ENCODE data around the gene B3GNT8. TPM values are rescaled to one million over a fixed set of nuclear protein-coding genes. Genes with fewer than 3 reads are reported as not detected.

Gene B3GNT8
- total and polyA plus RNA-seq, 4 donors = 0.50 to 7.8 (median 1.8) TPM

- no peak overlapping the region for H3K27ac ChIP-seq (ENCODE audit: low read depth, low read length)
- no peaks in the 10 kb centered on the region for H3K9me3 ChIP-seq (ENCODE audit: control insufficient read depth, insufficient read depth, low read length)
- 27% methylated on average over 9 of the region's 9 CpGs for WGBS (ENCODE audit: insufficient coverage)
- H3K36me3 ChIP-seq (ENCODE audit: control insufficient read depth, insufficient read depth, low read length) = peaks cover 22% of the 10 kb centered on the region
- peaks cover 41% of the 10 kb centered on the region for H3K4me1 ChIP-seq (ENCODE audit: control insufficient read depth, insufficient read depth, low read length)
- H3K27me3 ChIP-seq (ENCODE audit: control insufficient read depth, insufficient read depth, low read length) = no peaks in the 10 kb centered on the region
- H3K4me3 ChIP-seq (ENCODE audit: low read depth, low read length) = no peak overlapping the region
- DNase-seq (ENCODE audit: low read depth in 4 of 6, low spot score in 6 of 6) = peak in 1 of 6 donors; percentile 9
Observed at GRCh38 chr19:41377977-41378709, 49.0 kb downstream of the B3GNT8 start.

- Histone ChIP-seq H3K36me3 (ENCODE audit: control insufficient read depth, insufficient read depth, low read length) (peaks cover 13% of the 10 kb centered on the region), H3K4me1 (ENCODE audit: control insufficient read depth, insufficient read depth, low read length) (peaks cover 41% of the 10 kb centered on the region), H3K27me3 (ENCODE audit: control insufficient read depth, insufficient read depth, low read length) (no peaks in the 10 kb centered on the region), H3K27ac (ENCODE audit: low read depth, low read length) (no peak overlapping the region), H3K9me3 (ENCODE audit: control insufficient read depth, insufficient read depth, low read length) (no peaks in the 10 kb centered on the region), H3K4me3 (ENCODE audit: low read depth, low read length) (peak overlapping the region; percentile 35)
- no peak for DNase-seq (ENCODE audit: low read depth in 4 of 6, low spot score in 6 of 6)
- 46% methylated on average over 8 of the region's 8 CpGs for WGBS (ENCODE audit: insufficient coverage)
Observed at GRCh38 chr19:41376998-41377365, 50.2 kb downstream of the B3GNT8 start.

DNA sequence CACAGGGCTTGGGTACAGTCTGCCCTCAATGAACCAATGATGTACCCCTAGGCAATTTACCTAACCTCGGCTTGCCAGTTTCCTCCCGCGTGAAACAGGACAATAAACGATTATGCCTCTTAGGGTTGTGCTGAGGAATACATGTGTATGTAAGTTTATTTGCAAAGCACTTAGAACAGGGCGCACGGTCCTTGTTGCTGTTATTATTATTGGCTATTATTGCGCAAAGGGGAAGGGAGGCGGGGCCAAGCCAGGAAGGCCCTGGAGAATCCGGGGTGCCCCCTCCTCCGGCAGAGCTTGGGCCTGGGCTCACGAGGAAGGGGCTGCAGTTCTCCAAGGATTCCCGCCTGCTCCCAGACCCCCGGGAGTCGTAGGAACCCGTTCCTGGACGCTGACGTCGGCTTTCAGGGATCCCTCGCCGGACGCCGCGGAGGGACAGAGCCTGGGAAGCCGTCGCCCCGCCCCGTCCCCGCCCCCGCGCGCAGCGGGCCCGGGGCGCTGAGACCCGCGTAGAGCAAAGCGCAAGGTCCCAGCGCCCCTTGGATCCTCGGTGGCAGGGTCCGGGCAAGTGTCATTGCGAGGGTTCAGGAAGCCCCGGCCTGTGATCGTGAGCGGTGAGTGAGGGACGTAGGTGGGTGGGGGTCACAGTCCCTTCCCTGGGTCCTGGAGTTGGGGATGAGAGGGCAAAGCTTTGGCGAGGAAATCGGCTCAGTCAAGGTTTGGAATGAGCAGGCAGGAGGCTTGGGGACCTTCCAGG lies 50.8 kb downstream of the B3GNT8 start, which contains the start of gene TMEM91:
Gene TMEM91 (plus strand): TSS at position 293 of the 757 bp plus-strand sequence. CDS start 1,777 bp downstream, outside the sequence.
- peak in 2 of 6 donors; percentile 68 to 75 for DNase-seq (ENCODE audit: low read depth in 4 of 6, low spot score in 6 of 6)
- WGBS (ENCODE audit: insufficient coverage) = 1% methylated on average over 43 of the region's 47 CpGs
- Histone ChIP-seq H3K9me3 (ENCODE audit: control insufficient read depth, insufficient read depth, low read length) (no peaks in the 10 kb centered on the region), H3K27me3 (ENCODE audit: control insufficient read depth, insufficient read depth, low read length) (no peaks in the 10 kb centered on the region), H3K36me3 (ENCODE audit: control insufficient read depth, insufficient read depth, low read length) (peaks cover 8% of the 10 kb centered on the region), H3K27ac (ENCODE audit: low read depth, low read length) (no peak within 1 kb of the TSS), H3K4me1 (ENCODE audit: control insufficient read depth, insufficient read depth, low read length) (peaks cover 41% of the 10 kb centered on the region), H3K4me3 (ENCODE audit: low read depth, low read length) (peak within 1 kb of the TSS; percentile 35)

Small RNA genes lying within 50 kb of the gene (small RNA-seq; reads per million reads assigned to genes)
- not detected for gene RF00017 (ENCODE audit: low replicate concordance)

Other genes with a start within 250 kb of the B3GNT8 start
- 1 to 10 TPM in 1 of 2 donors, under 1 TPM in 1; 0.44 to 3.2 TPM for gene CYP2S1, start 234.2 kb downstream of the B3GNT8 start, total RNA-seq
- 1 to 10 TPM; 3.8 to 4.8 TPM for gene CYP2S1, start 234.2 kb downstream of the B3GNT8 start, polyA plus RNA-seq (ENCODE audit: insufficient read length in 2 of 2)
- 10 to 100 TPM; 26.5 to 44.1 TPM for gene AXL, start 208.2 kb downstream of the B3GNT8 start, total RNA-seq
- gene AXL, start 208.2 kb downstream of the B3GNT8 start, polyA plus RNA-seq (ENCODE audit: insufficient read length in 2 of 2) = 10 to 100 TPM; 23.7 to 24.8 TPM
- 10 to 100 TPM; 64.3 to 99.3 TPM for gene HNRNPUL1, start 163.0 kb downstream of the B3GNT8 start, total RNA-seq
- gene HNRNPUL1, start 163.0 kb downstream of the B3GNT8 start, polyA plus RNA-seq (ENCODE audit: insufficient read length in 2 of 2) = 100 to 1,000 TPM; 172 to 190 TPM
- gene CCDC97, start 117.2 kb downstream of the B3GNT8 start, total RNA-seq = 10 to 100 TPM in 1 of 2 donors, 1 to 10 TPM in 1; 8.8 to 16.9 TPM
- gene CCDC97, start 117.2 kb downstream of the B3GNT8 start, polyA plus RNA-seq (ENCODE audit: insufficient read length in 2 of 2) = 10 to 100 TPM; 36.3 to 37.6 TPM
- gene TGFB1, start 73.5 kb downstream of the B3GNT8 start, total RNA-seq = 1 to 10 TPM; 6.6 to 7.4 TPM
- 10 to 100 TPM; 30.1 to 31.5 TPM for gene TGFB1, start 73.5 kb downstream of the B3GNT8 start, polyA plus RNA-seq (ENCODE audit: insufficient read length in 2 of 2)
- gene B9D2, start 63.2 kb downstream of the B3GNT8 start, total RNA-seq = 1 to 10 TPM; 2.4 to 5.6 TPM
- 1 to 10 TPM; 8.4 to 9.3 TPM for gene B9D2, start 63.2 kb downstream of the B3GNT8 start, polyA plus RNA-seq (ENCODE audit: insufficient read length in 2 of 2)
- gene TMEM91, start 50.8 kb downstream of the B3GNT8 start, total RNA-seq = 10 to 100 TPM in 1 of 2 donors, 1 to 10 TPM in 1; 8.1 to 16.8 TPM
- 10 to 100 TPM; 36.9 to 37.5 TPM for gene TMEM91, start 50.8 kb downstream of the B3GNT8 start, polyA plus RNA-seq (ENCODE audit: insufficient read length in 2 of 2)
- gene EXOSC5, start 30.0 kb downstream of the B3GNT8 start, total RNA-seq = 10 to 100 TPM in 1 of 2 donors, 1 to 10 TPM in 1; 7.7 to 10.7 TPM
- gene EXOSC5, start 30.0 kb downstream of the B3GNT8 start, polyA plus RNA-seq (ENCODE audit: insufficient read length in 2 of 2) = 10 to 100 TPM; 18.3 to 20.5 TPM
- 10 to 100 TPM; 30.0 to 32.4 TPM for gene BCKDHA, start 29.6 kb downstream of the B3GNT8 start, total RNA-seq
- gene BCKDHA, start 29.6 kb downstream of the B3GNT8 start, polyA plus RNA-seq (ENCODE audit: insufficient read length in 2 of 2) = 10 to 100 TPM; 20.0 to 26.8 TPM
- gene DMAC2, start 12.5 kb upstream of the B3GNT8 start, total RNA-seq = 10 to 100 TPM; 20.3 to 29.2 TPM
- 10 to 100 TPM; 50.9 to 51.2 TPM for gene DMAC2, start 12.5 kb upstream of the B3GNT8 start, polyA plus RNA-seq (ENCODE audit: insufficient read length in 2 of 2)
- gene ERICH4, start 15.8 kb upstream of the B3GNT8 start, total RNA-seq = not detected
- under 1 TPM in 1 of 2 donors, not detected in 1; 0.39 TPM for gene ERICH4, start 15.8 kb upstream of the B3GNT8 start, polyA plus RNA-seq (ENCODE audit: insufficient read length in 2 of 2)
- 10 to 100 TPM in 1 of 2 donors, 1 to 10 TPM in 1; 5.1 to 11.9 TPM for gene CEACAM21, start 148.8 kb upstream of the B3GNT8 start, total RNA-seq
- 10 to 100 TPM; 10.7 to 11.3 TPM for gene CEACAM21, start 148.8 kb upstream of the B3GNT8 start, polyA plus RNA-seq (ENCODE audit: insufficient read length in 2 of 2)
- 1 to 10 TPM in 1 of 2 donors, under 1 TPM in 1; 0.17 to 1.1 TPM for gene CEACAM4, start 199.7 kb upstream of the B3GNT8 start, total RNA-seq
- not detected for gene CEACAM4, start 199.7 kb upstream of the B3GNT8 start, polyA plus RNA-seq (ENCODE audit: insufficient read length in 2 of 2)